ENCODE data around the gene TTC19.

The TTC19 gene

DNA sequence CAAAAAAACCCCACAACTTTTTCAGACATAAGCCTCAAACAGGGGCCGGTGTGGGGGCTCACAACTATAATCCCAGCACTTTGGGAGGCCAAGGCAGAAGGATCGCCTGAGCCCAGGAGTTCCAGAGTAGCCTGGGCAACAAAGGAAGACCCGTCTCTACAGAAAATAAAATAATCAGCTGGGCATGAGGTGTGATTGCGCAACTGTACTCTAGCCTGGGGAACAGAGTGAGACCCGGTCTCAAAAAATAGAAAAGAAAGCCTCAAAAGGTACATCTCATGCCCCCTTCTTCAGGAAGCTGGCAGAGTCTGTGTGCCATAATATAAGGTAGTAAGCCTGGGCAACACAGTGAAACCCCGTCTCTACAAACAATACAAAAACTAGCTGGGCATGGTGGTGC lies 3.3 kb upstream of the TTC19 start:
- TF ChIP-seq CEBPB (IDR thresholded peaks at IDR 0.05) (peak; percentile 95), EP300 (IDR thresholded peaks at IDR 0.05; ENCODE audit: borderline replicate concordance) (no peak)

DNA sequence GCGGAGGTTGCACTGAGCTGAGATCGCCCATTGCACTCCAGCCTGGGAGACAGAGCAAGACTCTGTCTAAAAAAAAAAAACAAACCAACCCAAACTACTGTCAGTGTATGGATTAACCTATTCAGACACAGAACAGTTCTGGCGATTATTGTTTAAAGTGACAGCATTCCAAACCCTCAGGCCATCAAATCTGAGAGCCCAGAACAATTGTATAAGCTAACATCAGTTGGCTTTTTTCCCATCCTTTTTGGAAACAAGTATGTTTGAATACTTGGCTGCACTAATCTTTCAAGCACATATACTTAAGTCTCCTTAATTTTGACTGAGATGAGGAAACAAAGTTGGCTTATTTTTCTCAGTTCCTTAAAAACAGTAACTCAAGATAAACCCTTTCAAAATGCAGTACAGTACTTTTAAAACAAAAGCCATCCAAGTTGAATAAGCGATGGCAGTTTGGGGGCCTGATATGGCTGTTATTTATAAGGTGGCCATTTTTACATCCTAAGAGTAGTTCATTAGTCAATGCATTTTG lies 1.5 kb upstream of the TTC19 start:
- TF ChIP-seq EGR1 (IDR thresholded peaks at IDR 0.05) (no peak), TCF12 (IDR thresholded peaks at IDR 0.05; ENCODE audit: low read depth) (no peak), FOXM1 (IDR thresholded peaks at IDR 0.05; ENCODE audit: borderline replicate concordance, low read depth) (no peak), TEAD4 (IDR thresholded peaks at IDR 0.05) (no peak), RAD21 (IDR thresholded peaks at IDR 0.05; ENCODE audit: low read depth) (no peak), NFIC (IDR thresholded peaks at IDR 0.05) (no peak), CREB1 (IDR thresholded peaks at IDR 0.05; ENCODE audit: low read depth) (no peak)
- TF ChIP-seq, protein P1, sequence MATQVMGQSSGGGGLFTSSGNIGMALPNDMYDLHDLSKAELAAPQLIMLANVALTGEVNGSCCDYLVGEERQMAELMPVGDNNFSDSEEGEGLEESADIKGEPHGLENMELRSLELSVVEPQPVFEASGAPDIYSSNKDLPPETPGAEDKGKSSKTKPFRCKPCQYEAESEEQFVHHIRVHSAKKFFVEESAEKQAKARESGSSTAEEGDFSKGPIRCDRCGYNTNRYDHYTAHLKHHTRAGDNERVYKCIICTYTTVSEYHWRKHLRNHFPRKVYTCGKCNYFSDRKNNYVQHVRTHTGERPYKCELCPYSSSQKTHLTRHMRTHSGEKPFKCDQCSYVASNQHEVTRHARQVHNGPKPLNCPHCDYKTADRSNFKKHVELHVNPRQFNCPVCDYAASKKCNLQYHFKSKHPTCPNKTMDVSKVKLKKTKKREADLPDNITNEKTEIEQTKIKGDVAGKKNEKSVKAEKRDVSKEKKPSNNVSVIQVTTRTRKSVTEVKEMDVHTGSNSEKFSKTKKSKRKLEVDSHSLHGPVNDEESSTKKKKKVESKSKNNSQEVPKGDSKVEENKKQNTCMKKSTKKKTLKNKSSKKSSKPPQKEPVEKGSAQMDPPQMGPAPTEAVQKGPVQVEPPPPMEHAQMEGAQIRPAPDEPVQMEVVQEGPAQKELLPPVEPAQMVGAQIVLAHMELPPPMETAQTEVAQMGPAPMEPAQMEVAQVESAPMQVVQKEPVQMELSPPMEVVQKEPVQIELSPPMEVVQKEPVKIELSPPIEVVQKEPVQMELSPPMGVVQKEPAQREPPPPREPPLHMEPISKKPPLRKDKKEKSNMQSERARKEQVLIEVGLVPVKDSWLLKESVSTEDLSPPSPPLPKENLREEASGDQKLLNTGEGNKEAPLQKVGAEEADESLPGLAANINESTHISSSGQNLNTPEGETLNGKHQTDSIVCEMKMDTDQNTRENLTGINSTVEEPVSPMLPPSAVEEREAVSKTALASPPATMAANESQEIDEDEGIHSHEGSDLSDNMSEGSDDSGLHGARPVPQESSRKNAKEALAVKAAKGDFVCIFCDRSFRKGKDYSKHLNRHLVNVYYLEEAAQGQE (IDR thresholded peaks at IDR 0.05; ENCODE audit: low read depth), result no peak
- TF ChIP-seq, protein P2, sequence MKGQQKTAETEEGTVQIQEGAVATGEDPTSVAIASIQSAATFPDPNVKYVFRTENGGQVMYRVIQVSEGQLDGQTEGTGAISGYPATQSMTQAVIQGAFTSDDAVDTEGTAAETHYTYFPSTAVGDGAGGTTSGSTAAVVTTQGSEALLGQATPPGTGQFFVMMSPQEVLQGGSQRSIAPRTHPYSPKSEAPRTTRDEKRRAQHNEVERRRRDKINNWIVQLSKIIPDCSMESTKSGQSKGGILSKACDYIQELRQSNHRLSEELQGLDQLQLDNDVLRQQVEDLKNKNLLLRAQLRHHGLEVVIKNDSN (IDR thresholded peaks at IDR 0.05), result no peak

DNA sequence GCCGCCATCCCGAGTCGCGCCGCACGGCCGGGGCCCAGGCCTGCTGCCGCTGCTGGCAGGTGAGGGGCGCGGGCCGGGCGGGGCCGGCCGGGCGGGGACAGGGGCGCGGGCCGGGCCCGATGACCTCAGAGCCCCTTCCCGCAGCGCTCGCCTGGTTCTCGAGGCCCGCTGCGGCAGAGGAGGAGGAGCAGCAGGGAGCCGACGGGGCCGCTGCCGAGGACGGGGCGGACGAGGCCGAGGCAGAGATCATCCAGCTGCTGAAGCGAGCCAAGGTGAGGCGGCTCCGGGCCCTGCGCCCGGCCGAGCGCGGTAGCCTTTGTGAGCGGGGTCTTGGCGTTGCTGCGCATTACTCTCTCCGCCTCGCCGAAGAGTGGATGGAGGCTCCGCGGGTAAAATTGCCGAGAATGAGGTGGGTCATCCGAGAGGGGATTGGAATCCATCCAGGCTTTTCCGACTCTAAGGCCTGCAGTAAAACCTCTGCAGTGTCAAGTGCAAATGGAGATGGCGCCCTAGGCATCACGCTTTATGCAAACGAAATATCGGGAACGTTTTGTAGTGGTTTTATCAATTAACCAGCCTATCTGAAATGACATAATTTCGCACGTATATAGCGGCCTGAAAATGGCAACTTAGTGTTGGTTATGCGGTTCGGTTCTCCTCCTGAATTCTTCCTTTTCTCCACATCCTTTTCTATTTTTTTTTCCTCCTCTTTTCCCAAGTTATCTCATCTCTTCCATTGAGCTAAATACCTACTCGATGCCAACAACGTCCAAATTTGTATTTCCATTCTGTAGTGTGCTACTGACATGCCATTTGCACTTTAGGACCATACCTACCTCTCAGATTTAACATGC lies 577 bp downstream of the TTC19 start:
- TF ChIP-seq EGR1 (IDR thresholded peaks at IDR 0.05), result no peak
- TF ChIP-seq RAD21 (IDR thresholded peaks at IDR 0.05; ENCODE audit: low read depth), result no peak
- TF ChIP-seq CREB1 (IDR thresholded peaks at IDR 0.05; ENCODE audit: low read depth), result no peak
- no peak for TF ChIP-seq TCF12 (IDR thresholded peaks at IDR 0.05; ENCODE audit: low read depth)
- no peak for TF ChIP-seq ZBTB7A (IDR thresholded peaks at IDR 0.05; ENCODE audit: low read depth)
- TF ChIP-seq EP300 (IDR thresholded peaks at IDR 0.05; ENCODE audit: borderline replicate concordance), result no peak
- TF ChIP-seq CEBPB (IDR thresholded peaks at IDR 0.05), result no peak

DNA sequence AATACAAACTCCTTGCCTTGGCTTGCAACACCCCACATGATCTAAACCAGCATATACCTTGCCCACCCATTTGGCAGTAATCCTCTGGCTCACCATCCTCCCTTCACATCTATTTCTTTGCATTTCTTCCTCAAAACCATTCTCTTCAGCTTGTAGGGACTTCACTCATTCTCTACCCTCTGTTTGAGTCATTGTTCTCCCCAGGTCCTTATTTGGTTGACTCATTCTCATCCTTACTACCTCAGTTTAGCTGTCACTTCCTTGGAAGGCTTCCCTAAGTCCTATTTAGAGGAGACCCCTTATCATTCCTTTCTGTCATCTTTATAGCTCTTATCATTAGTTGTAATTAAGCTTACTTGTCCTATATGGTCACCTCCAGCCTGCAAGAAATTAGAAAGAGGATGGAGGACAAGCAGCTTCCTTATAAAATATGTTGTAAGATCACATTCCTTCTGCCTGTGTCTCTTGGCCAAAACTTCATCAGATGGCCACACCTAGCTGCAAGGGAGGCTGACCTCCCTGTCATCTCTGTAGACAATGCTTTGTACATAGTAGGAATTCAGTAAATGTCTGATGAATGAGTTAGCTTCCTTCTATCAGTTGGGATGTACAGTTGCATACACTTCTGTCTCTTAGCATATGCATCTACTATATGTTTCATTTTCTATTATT lies 1.7 kb downstream of the TTC19 start:
- no peak for TF ChIP-seq NFIC (IDR thresholded peaks at IDR 0.05)
- TF ChIP-seq CEBPB (IDR thresholded peaks at IDR 0.05), result no peak
- TF ChIP-seq FOXM1 (IDR thresholded peaks at IDR 0.05; ENCODE audit: borderline replicate concordance, low read depth), result no peak
- TF ChIP-seq, protein P3, sequence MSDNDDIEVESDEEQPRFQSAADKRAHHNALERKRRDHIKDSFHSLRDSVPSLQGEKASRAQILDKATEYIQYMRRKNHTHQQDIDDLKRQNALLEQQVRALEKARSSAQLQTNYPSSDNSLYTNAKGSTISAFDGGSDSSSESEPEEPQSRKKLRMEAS (IDR thresholded peaks at IDR 0.05), result no peak
- no peak for TF ChIP-seq ZBTB7A (IDR thresholded peaks at IDR 0.05; ENCODE audit: low read depth)
- TF ChIP-seq, protein P2 (IDR thresholded peaks at IDR 0.05), result no peak
- no peak for TF ChIP-seq TEAD4 (IDR thresholded peaks at IDR 0.05)
- TF ChIP-seq TAF1 (IDR thresholded peaks at IDR 0.05; ENCODE audit: low read depth), result no peak
- TF ChIP-seq YY1 (IDR thresholded peaks at IDR 0.05; ENCODE audit: low read depth), result no peak
- no peak for TF ChIP-seq EGR1 (IDR thresholded peaks at IDR 0.05)
- TF ChIP-seq TCF12 (IDR thresholded peaks at IDR 0.05; ENCODE audit: low read depth), result no peak
- TF ChIP-seq CREB1 (IDR thresholded peaks at IDR 0.05; ENCODE audit: low read depth), result no peak
- TF ChIP-seq EP300 (IDR thresholded peaks at IDR 0.05; ENCODE audit: borderline replicate concordance), result no peak

DNA sequence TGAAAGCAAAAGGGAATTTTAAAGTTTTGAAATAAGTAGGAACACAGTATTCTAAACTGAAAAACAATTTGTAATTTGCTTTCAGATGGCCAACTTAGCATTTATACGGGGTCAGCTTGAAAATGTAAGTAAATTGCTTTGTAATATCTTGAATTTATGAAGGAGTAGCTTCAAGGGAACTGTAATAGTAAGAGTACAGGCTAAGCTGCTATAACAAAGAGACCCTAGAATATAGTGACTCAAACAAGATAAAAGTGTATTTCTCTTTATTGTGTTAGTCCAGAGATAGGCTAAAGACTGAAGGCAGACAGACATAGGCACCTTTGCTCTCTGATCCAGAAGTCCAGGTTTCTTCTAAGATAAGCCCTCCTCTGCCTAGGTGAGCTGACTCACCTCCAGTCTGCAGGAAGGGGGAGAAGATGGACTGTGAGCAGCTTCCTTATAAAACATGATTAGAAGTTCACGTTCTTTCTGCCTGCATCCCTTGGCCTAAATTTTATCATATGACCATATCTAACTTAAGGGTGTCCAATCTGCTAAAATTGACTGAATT lies 3.2 kb downstream of the TTC19 start:
- TF ChIP-seq CEBPB (IDR thresholded peaks at IDR 0.05) (no peak), RAD21 (IDR thresholded peaks at IDR 0.05; ENCODE audit: low read depth) (no peak), TEAD4 (IDR thresholded peaks at IDR 0.05) (no peak), YY1 (IDR thresholded peaks at IDR 0.05; ENCODE audit: low read depth) (no peak), EGR1 (IDR thresholded peaks at IDR 0.05) (no peak), NFIC (IDR thresholded peaks at IDR 0.05) (no peak), TCF12 (IDR thresholded peaks at IDR 0.05; ENCODE audit: low read depth) (no peak), CREB1 (IDR thresholded peaks at IDR 0.05; ENCODE audit: low read depth) (no peak), ZBTB7A (IDR thresholded peaks at IDR 0.05; ENCODE audit: low read depth) (no peak), EP300 (IDR thresholded peaks at IDR 0.05; ENCODE audit: borderline replicate concordance) (no peak), TAF1 (IDR thresholded peaks at IDR 0.05; ENCODE audit: low read depth) (no peak), FOXM1 (IDR thresholded peaks at IDR 0.05; ENCODE audit: borderline replicate concordance, low read depth) (no peak)
- TF ChIP-seq, protein P2 (IDR thresholded peaks at IDR 0.05), result no peak
- TF ChIP-seq, protein P3 (IDR thresholded peaks at IDR 0.05), result no peak
- TF ChIP-seq, protein P1 (IDR thresholded peaks at IDR 0.05; ENCODE audit: low read depth), result no peak
